Vagina (tissue), 2 donors: ENCODE results near the gene REXO1. TPM values are rescaled to one million over a fixed set of nuclear protein-coding genes. Genes with fewer than 3 reads are reported as not detected.
A peak's percentile ranks its signal among the peaks of the same experiment; 100 is the strongest.

Experiments used
- DNase-seq, 2 donors: peaks; one replicate each; pipeline ENCODE4 v3.0.0-alpha.2; 2017; ENCODE audit errors: extremely low spot score in 2 of 2
- H3K27ac ChIP-seq: fragments of 200-600 bp; sonication (generic); one replicate; pipeline ENCODE4 v1.5.1; 2019
- H3K27me3 ChIP-seq: fragments of 200-600 bp; sonication (generic); one replicate; pipeline ENCODE4 v1.5.1; 2019
- H3K36me3 ChIP-seq, 2 donors: fragments of 200-600 bp; sonication (generic); one replicate each; pipeline ENCODE4 v1.5.1; 2017 to 2019
- H3K4me1 ChIP-seq: fragments of 200-600 bp; sonication (generic); one replicate; pipeline ENCODE4 v1.5.1; 2019
- H3K4me3 ChIP-seq, 2 donors: fragments of 200-600 bp; sonication (generic); 1 replicate in 1 of 2; 2 replicates in 1 of 2; pipeline ENCODE4 v1.5.1; 2016 to 2019
- H3K9me3 ChIP-seq: fragments of 200-600 bp; sonication (generic); one replicate; pipeline ENCODE4 v1.5.1; 2019
- POLR2A ChIP-seq, 2 donors: fragments of 450-650 bp; IDR thresholded peaks; one replicate each; pipeline ENCODE4 v1.6.1; 2017; ENCODE audit warnings: antibody characterized with exemption in 2 of 2, mild to moderate bottlenecking in 2 of 2, moderate library complexity in 2 of 2
- POLR2AphosphoS5 ChIP-seq, 2 donors: sonication (generic); formaldehyde crosslinking; IDR thresholded peaks; one replicate each; pipeline ENCODE4 v1.9.0; 2017; ENCODE audit warnings: antibody characterized with exemption in 2 of 2, mild to moderate bottlenecking in 2 of 2, low read depth in 1 of 2; ENCODE audit not compliant: insufficient read depth in 1 of 2
- intact Hi-C: fragments of 100-400 bp; cut with DNase I; formaldehyde crosslinking; loops from one replicate; pipeline ENCODE4 v1.15.1; 2023
- total RNA-seq: library from RNA; depleted of rRNA; stranded (reverse); fragments of >200 nt; gene quantifications from one replicate; pipeline ENCODE4 v1.2.3, GENCODE V29; 2016
- TF ChIP-seq, protein P1 (sequence below), 3 experiments: fragments of 450-650 bp in 2 of 3; fragments of 200-600 bp in 1 of 3; sonication (generic) in 1 of 3; IDR thresholded peaks; one replicate each; pipeline ENCODE4 v1.5.1; 2017 to 2019; ENCODE audit warnings: antibody characterized with exemption in 3 of 3, mild to moderate bottlenecking in 2 of 3, moderate library complexity in 2 of 3

The REXO1 gene
- total RNA-seq, 1 donor from 2014 or later, result 19.9 TPM

GRCh38 chr19:1839658-1840540, 8.4 kb downstream of the REXO1 start:
- Histone ChIP-seq H3K4me1 (peaks cover 91% of the 10 kb centered on the region), H3K27ac (no peak overlapping the region), H3K4me3 (no peak overlapping the region), H3K9me3 (no peaks in the 10 kb centered on the region), H3K36me3 (no peaks in the 10 kb centered on the region), H3K27me3 (no peaks in the 10 kb centered on the region)
- TF ChIP-seq, protein P1, sequence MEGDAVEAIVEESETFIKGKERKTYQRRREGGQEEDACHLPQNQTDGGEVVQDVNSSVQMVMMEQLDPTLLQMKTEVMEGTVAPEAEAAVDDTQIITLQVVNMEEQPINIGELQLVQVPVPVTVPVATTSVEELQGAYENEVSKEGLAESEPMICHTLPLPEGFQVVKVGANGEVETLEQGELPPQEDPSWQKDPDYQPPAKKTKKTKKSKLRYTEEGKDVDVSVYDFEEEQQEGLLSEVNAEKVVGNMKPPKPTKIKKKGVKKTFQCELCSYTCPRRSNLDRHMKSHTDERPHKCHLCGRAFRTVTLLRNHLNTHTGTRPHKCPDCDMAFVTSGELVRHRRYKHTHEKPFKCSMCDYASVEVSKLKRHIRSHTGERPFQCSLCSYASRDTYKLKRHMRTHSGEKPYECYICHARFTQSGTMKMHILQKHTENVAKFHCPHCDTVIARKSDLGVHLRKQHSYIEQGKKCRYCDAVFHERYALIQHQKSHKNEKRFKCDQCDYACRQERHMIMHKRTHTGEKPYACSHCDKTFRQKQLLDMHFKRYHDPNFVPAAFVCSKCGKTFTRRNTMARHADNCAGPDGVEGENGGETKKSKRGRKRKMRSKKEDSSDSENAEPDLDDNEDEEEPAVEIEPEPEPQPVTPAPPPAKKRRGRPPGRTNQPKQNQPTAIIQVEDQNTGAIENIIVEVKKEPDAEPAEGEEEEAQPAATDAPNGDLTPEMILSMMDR (IDR thresholded peaks at IDR 0.05), result no peak
- TF ChIP-seq POLR2AphosphoS5 (IDR thresholded peaks at IDR 0.05; ENCODE audit: insufficient read depth in 1 of 2, low read depth in 1 of 2), result no peak
- TF ChIP-seq POLR2A (IDR thresholded peaks at IDR 0.05), result no peak
- intact Hi-C loops, result no loop called here
- DNase-seq, result no peak

GRCh38 chr19:1837625-1838105, 10.6 kb downstream of the REXO1 start:
- peaks cover 89% of the 10 kb centered on the region for H3K4me1 ChIP-seq
- no peaks in the 10 kb centered on the region for H3K27me3 ChIP-seq
- DNase-seq, result no peak
- H3K9me3 ChIP-seq, result no peaks in the 10 kb centered on the region
- intact Hi-C loops, result no loop called here
- H3K27ac ChIP-seq, result no peak overlapping the region
- no peak for TF ChIP-seq POLR2A (IDR thresholded peaks at IDR 0.05)
- TF ChIP-seq, protein P1 (IDR thresholded peaks at IDR 0.05), result peak in 2 of 3 experiments; percentile 24 to 39
- H3K36me3 ChIP-seq, result no peaks in the 10 kb centered on the region
- H3K4me3 ChIP-seq, result no peak overlapping the region

DNA sequence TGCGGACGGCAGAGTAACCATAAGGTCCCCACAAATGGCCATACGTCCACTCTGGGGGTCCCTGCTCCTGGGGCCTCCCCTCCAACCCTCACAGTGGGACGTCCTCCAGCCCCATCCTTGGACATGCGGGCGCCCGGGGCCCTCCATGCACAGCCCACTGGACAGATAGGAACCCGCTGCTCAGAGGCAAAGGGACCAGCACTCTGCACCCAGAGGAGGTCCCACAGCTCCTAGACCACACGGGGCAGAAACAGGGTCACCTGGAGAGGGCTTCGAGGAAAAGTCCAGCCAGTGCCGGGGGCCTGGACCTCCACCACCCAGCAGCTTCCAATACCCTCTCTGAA, 11.1 kb downstream of the REXO1 start:
- intact Hi-C loops, result no loop called here
- no peak for DNase-seq
- no peak overlapping the region for H3K27ac ChIP-seq
- no peak overlapping the region for H3K4me3 ChIP-seq
- no peaks in the 10 kb centered on the region for H3K36me3 ChIP-seq
- no peaks in the 10 kb centered on the region for H3K27me3 ChIP-seq
- H3K9me3 ChIP-seq, result no peaks in the 10 kb centered on the region
- H3K4me1 ChIP-seq, result peaks cover 85% of the 10 kb centered on the region
- TF ChIP-seq, protein P1 (IDR thresholded peaks at IDR 0.05), result no peak
- TF ChIP-seq POLR2A (IDR thresholded peaks at IDR 0.05), result no peak
- no peak for TF ChIP-seq POLR2AphosphoS5 (IDR thresholded peaks at IDR 0.05; ENCODE audit: insufficient read depth in 1 of 2, low read depth in 1 of 2)

DNA sequence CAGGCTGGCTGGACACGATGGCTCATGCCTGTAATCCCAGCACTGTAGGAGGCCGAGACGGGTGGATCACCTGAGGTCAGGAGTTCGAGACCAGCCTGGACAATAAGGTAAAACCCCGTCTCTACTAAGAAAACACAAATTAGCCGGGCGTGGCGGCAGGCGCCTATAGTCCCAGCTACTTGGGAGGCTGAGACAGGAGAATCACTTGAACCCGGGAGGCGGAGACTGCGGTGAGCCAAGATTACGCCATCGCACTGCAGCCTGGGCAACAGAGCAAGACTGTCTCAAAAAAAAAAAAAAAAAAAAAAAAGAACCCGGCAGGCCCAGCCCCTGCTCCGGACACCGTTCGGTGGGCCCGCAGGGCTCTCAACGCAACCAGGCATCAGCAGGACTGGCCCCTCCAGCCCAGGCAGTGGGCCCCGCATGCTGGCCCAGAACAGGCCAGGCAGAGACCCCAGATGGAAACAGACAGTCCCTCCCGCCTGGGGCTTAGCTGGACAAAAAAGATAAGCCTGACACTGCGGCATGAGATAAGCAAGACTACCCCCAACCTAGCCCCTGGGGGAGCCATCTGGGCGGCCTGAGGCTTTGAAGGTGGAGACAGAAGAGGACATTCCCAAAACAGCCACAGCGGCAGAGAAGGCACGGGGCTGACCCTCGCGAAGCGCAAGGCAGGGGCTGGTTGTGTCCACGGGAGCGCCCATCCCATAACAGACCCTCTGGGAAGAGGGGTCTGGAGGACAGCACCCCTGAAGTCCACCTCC, 11.6 kb downstream of the REXO1 start:
- intact Hi-C loops, result no loop called here
- H3K4me3 ChIP-seq, result no peak overlapping the region
- peaks cover 79% of the 10 kb centered on the region for H3K4me1 ChIP-seq
- DNase-seq, result no peak
- TF ChIP-seq POLR2AphosphoS5 (IDR thresholded peaks at IDR 0.05; ENCODE audit: insufficient read depth in 1 of 2, low read depth in 1 of 2) (no peak), POLR2A (IDR thresholded peaks at IDR 0.05) (no peak)
- TF ChIP-seq, protein P1 (IDR thresholded peaks at IDR 0.05), result no peak
- H3K9me3 ChIP-seq, result no peaks in the 10 kb centered on the region
- H3K36me3 ChIP-seq, result no peaks in the 10 kb centered on the region
- no peaks in the 10 kb centered on the region for H3K27me3 ChIP-seq
- H3K27ac ChIP-seq, result no peak overlapping the region
